GM11168 (cell line): ENCODE measurements around the gene ZFYVE9.
"Not testable (repeated sequence)": the region's sequence is repeated elsewhere in the genome, so short reads cannot be mapped to it uniquely, and the experiment has no call there.

Experiments used
- in situ Hi-C: fragments of 300-500 bp; cut with MboI; formaldehyde crosslinking; loops from one replicate; pipeline ENCODE4 v1.12.0; 2022; ENCODE audit warnings: low sequenced_read_pairs; ENCODE audit not compliant: unreplicated experiment

The ZFYVE9 gene

GRCh38 chr1:52142220-52143183 lies 613 bp downstream of the ZFYVE9 start:
- in situ Hi-C loops: loop anchor here (10.0 kb wide), 1 partner anchor 152 kb away; no protein-coding TSS in a partner anchor

DNA sequence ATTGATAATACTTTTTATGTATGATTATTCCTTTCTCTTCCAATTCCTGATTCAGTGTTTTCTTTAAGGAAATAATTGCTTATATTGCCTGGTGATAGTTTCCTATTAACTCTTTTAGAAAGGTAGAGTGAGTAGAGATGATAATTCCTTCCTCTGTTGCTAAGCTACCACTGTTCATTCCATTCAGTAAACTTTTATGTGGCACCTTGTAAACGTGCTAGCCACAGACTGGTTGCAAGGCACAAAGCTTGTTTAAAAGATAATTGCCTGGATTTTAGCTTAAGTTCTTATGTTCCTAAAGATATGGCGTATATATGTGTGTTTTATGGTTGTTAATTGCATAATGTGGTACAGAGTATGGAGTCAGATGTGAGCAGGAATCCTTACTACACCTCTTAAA lies 3.2 kb downstream of the ZFYVE9 start:
- in situ Hi-C loops: loop anchor here (10.0 kb wide), 1 partner anchor 150 kb away; no protein-coding TSS in a partner anchor

- in situ Hi-C loops: not testable (repeated sequence)
Observed at GRCh38 chr1:52150445-52150844, 8.6 kb downstream of the ZFYVE9 start.

- in situ Hi-C loops: no loop called here
Observed at GRCh38 chr1:52150946-52151345, 9.1 kb downstream of the ZFYVE9 start.

DNA sequence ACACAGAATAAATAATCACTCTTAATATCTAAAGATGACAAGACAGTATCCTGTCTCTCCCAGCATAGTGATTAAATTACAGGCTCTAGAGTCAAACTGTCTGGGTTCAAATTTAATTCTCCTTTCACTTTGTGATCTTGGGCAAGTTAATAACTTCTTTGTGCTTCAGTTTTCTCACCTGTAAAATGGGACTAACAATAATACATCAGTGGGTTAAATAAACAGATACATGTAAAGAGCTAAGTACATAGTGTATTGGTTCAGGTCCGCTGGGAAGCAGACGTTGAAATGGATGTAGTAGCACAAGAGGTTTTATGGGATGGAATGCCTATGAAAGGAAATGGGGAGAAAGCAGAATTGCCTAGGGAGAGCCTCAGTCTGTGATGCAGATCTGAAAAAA lies 10.7 kb downstream of the ZFYVE9 start:
- in situ Hi-C loops: no loop called here

GRCh38 chr1:52153010-52153409 lies 11.1 kb downstream of the ZFYVE9 start:
- in situ Hi-C loops: no loop called here

- in situ Hi-C loops: no loop called here
Observed at GRCh38 chr1:52153898-52154297, 12.0 kb downstream of the ZFYVE9 start.

DNA sequence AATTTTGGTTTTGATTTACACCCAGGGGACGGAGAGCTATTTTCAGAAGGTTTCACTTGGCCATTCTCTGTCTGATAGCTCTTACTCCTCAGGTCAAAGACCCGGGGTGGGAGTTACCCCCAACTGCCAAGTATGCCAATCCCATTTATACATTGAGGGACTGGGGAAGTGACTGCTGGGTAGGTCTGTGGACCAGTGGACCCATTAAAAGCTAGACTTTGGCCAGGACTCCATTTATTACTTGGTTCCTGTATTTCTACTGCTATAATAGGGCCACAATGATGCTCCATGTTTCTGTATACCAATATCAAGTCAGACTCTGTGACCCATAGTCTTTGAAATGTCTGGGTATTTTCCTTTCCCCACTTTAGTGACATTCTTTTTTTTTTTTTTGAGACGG lies 14.6 kb downstream of the ZFYVE9 start:
- in situ Hi-C loops: no loop called here

DNA sequence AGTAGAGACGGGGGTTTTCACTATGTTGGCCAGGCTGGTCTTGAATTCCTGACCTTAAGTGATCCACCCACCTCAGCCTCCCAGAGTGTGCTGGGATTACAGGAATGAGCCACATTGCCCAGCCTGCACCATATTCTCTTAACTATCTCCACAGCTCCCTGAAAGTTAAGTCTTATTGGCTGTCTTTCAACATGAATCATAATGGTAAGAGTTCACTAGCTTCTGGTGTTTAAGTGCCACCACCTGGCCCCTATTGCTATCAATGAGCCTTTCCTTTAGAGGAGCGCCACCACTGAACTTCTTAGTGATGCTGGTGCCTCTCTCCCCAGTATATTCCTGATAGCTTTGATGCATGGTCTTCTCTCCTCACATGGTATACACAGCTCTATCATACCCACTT lies 15.7 kb downstream of the ZFYVE9 start:
- in situ Hi-C loops: no loop called here

DNA sequence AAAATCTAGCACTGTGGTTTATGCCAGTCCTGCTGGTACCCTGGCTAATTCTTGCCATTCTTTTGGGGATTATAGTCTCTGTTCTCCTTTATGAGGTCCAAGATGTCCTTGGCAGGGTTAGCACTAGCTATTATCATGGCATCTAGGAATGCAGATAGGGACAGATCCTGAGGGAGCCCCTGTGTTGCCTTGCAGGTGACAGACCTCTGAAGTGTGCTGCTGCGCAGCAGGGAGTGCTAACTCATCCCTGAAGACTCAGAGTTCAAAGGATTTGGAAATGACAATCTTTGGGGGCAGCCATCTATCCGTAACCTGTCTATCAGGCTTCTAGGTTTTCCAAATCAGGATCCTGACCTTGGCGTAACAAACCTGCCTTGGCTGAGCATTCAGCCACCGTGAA lies 16.3 kb downstream of the ZFYVE9 start:
- in situ Hi-C loops: no loop called here

DNA sequence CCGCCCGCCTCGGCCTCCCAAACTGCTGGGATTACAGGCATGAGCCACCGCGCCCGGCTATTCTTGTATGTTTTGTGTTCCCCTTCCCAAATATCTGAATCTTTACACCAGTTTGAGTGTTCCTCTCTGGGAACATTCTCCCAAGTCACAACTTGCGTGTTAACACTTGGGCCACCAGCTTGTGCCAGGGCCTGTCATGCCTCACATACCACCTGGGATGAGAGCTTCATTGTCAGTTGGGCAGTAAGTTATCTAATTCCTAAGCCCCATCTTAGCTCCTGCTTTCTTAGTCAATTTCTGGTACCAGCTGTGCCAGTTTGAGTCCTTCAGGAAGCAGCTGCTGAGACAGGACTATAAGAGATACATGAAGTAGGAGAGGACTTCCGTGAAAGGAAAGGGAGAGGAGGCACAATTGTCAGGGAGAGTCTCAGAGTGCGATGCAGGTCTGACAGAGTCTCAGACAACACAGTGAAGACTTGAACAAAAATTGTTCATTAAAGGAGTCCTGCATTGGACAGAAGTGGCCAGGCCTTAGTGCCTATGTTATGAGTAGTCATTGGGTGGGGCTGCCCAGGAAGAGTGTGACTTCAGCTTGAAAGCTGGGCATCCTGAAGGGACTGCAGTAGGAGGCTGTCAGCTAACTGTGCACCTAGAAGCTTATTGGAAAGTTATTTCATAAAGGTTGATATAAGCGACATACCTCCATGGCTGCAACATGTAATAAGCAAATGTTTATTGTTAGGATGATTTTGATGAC lies 17.3 kb downstream of the ZFYVE9 start:
- in situ Hi-C loops: no loop called here

DNA sequence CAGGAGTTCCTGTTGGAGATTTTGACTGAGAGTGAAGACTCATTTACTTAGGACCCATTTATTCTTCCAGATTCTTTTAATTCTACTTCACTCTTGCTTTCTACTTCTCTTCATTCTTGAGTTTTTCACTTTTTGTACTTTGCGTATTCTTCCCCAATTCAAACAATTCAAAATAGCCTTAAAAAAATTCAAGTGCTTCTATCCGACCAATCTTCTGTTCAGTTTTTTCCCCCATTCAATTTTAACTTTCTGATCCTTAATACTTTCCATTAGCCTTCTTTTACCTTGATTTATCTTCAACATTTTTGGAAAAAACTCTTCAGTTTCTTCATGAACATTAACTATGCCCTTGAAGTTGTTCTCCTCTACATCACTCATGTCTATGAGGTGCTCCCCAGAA lies 21.1 kb downstream of the ZFYVE9 start:
- in situ Hi-C loops: no loop called here

DNA sequence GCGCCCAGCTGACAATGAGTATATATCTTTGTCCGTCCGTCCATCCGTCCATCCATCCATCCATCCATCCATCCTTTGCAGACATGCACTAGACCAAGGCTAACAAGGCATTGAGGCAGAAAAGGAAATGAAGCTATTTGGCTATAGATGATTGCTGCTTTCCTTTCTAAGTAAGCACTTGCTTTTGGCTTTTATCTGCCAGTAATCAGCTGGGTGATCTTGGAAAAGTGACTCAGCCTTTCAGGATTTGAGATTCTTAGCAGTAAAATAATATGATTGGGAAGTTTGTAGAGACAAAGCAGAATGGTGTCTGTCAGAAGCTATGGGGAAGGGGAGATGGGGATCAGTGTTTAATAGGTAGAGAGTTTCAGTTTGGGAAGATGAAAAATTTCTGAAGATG lies 22.7 kb downstream of the ZFYVE9 start:
- in situ Hi-C loops: no loop called here

- in situ Hi-C loops: no loop called here
Observed at GRCh38 chr1:52166996-52167753, 25.3 kb downstream of the ZFYVE9 start.

DNA sequence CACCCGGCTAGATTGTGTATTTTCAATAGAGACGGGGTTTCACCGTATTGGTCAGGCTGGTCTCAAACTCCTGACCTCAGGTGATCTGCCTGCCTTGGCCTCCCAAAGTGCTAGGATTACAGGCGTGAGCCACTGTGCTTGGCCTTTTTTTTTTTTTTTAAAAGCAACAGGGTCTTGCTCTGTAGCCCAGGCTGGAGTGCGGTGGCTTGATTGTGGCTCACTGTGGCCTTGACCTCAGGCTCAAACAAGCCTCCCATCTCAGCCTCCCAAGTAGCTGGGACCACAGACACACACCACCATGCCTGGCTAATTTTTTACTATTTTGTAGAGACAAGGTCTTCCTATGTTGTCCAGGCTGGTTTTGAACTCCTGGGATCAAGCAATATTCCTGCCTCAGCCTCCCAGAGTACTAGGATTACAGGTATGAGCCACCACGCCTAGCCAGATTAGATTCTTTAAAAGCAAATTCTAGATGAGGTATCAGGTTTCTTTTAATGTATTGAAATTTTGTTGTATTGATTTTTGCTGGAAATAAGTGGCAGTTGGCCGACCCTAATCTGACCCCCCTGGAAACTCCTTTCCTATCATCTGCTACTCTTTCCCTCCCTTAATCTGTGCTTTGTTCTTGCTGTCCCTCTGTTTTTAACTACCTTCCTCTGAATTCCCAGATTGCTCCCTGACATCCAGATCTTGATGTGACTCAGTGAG lies 26.6 kb downstream of the ZFYVE9 start:
- in situ Hi-C loops: no loop called here

DNA sequence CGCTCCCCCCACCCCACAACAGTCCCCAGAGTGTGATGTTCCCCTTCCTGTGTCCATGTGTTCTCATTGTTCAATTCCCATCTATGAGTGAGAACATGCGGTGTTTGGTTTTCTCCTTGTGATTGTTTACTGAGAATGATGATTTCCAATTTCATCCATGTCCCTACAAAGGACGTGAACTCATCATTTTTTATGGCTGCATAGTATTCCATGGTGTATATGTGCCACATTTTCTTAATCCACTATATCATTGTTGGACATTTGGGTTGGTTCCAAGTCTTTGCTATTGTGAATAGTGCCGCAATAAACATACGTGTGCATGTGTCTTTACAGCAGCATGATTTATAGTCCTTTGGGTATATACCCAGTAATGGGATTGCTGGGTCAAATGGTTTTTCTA lies 29.3 kb downstream of the ZFYVE9 start:
- in situ Hi-C loops: not testable (repeated sequence)

GRCh38 chr1:52179073-52179472 lies 37.2 kb downstream of the ZFYVE9 start:
- in situ Hi-C loops: no loop called here

DNA sequence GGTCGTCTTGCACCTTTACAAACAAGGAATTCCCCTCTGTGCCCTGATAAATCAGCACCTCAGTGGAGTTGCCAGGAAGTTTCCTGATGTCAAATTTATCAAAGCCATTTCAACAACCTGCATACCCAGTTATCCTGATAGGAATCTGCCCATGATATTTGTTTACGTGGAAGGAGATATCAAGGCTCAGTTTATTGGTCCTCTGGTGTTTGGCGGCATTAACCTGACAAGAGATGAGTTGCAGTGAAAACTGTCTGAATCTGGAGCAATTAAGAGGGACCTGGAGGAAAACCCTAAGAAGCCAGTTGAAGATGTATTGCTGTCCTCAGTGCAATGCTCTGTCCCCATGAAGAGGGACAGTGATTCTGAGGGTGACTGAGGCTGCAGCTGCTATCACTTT lies 38.3 kb downstream of the ZFYVE9 start:
- in situ Hi-C loops: no loop called here

DNA sequence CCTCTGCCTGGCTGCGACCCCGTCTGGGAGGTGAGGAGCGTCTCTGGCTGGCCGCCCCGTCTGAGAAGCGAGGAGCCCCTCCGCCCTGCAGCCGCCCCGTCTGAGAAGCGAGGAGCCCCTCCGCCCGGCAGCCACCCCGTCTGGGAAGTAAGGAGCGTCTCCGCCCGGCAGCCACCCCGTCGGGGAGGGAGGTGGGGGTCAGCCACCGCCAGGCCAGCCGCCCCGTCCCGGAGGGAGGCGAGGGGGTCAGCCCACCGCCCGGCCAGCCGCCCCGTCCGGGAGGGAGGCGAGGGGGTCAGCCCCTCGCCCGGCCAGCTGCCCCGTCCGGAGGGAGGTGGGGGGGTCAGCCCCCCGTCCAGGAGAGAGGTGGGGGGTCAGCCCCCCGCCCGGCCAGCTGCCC lies 39.9 kb downstream of the ZFYVE9 start:
- in situ Hi-C loops: not testable (repeated sequence)

DNA sequence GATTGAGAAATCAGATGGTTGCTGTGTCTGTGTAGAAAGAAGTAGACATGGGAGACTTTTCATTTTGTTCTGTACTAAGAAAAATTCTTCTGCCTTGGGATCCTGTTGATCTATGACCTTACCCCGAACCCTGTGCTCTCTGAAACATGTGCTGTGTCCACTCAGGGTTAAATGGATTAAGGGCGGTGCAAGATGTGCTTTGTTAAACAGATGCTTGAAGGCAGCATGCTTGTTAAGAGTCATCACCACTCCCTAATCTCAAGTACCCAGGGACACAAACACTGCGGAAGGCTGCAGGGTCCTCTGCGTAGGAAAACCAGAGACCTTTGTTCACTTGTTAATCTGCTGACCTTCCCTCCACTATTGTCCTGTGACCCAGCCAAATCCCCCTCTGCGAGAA lies 40.4 kb downstream of the ZFYVE9 start:
- in situ Hi-C loops: not testable (repeated sequence)
